Bronchial epithelial cell (primary cell): Measurements from ENCODE around the gene LRRC3. TPM values are rescaled to one million over a fixed set of nuclear protein-coding genes. Genes with fewer than 3 reads are reported as not detected.

Experiments used
- DNase-seq: peaks from one replicate; pipeline ENCODE4 v3.0.0-alpha.2; 2010; ENCODE audit warnings: low read depth
- FAIRE-seq: peaks from 2 replicates; lab custom pipeline; 2011; peaks lifted over from hg19 to GRCh38; lab: Jason Lieb, UNC
- H3K27me3 ChIP-seq: 2 replicates; pipeline ENCODE4 v1.5.1; 2011; ENCODE audit warnings: low read length; ENCODE audit not compliant: control insufficient read depth, insufficient read depth
- H3K36me3 ChIP-seq: 2 replicates; pipeline ENCODE4 v1.5.1; 2011; ENCODE audit warnings: low read length; ENCODE audit not compliant: control insufficient read depth, insufficient read depth
- H3K4me3 ChIP-seq: 2 replicates; pipeline ENCODE4 v1.5.1; 2011; ENCODE audit warnings: mild to moderate bottlenecking, low read depth, low read length, control low read depth
- total RNA-seq: library from RNA; depleted of rRNA; stranded (reverse); fragments of >200 nt; gene quantifications from 2 replicates; pipeline ENCODE4 v1.2.1, GENCODE V29; 2014
- TF ChIP-seq, protein P1 (sequence below): IDR thresholded peaks from 2 replicates; pipeline ENCODE4 v1.5.1; 2011; ENCODE audit warnings: mild to moderate bottlenecking, moderate library complexity, low read length, control low read depth, inconsistent platforms; ENCODE audit not compliant: insufficient read depth, severe bottlenecking

LRRC3 gene
- total RNA-seq, 1 donor from 2014 or later: under 0.01 TPM

DNA sequence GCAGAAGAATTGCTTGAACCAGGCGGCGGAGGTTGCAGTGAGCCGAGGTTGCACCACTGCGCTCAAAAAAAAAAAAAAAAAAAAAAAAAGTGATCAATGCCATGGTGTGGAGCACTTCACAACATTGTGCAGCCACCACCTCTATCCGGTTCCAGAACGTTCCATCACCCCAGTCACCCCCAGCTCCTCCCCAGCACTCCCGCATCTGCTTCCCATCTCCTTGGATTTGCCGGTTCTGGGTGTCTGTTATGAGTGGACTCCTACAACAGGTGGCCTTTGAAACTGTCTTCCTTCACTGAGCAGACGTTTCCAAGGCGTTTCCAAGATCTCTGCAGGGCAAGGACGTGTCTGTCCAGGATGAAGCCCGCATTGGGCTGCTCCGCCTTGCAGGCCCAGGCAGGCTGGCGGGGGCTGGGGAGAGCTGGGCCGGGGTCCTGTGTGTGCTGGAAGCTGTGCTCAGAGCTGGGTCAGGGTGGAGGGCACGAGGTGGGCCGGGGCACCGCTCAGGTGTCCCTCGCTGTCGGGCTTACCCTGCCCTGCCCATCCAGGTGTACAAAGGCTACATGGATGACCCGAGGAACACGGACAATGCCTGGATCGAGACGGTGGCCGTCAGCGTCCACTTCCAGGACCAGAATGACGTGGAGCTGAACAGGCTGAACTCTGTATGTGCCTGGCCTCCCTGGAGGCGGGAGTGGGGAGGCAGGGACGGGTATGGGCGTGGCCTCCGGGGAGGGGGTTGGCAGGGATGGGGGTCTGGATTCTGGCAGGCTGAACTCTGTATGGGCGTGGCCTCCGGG lies 14.9 kb upstream of the LRRC3 start:
- DNase-seq (no peak), FAIRE-seq (peak; percentile 32)
- Histone ChIP-seq H3K4me3 (no peak overlapping the region), H3K27me3 (no peaks in the 10 kb centered on the region), H3K36me3 (no peaks in the 10 kb centered on the region)
- TF ChIP-seq, protein P1, sequence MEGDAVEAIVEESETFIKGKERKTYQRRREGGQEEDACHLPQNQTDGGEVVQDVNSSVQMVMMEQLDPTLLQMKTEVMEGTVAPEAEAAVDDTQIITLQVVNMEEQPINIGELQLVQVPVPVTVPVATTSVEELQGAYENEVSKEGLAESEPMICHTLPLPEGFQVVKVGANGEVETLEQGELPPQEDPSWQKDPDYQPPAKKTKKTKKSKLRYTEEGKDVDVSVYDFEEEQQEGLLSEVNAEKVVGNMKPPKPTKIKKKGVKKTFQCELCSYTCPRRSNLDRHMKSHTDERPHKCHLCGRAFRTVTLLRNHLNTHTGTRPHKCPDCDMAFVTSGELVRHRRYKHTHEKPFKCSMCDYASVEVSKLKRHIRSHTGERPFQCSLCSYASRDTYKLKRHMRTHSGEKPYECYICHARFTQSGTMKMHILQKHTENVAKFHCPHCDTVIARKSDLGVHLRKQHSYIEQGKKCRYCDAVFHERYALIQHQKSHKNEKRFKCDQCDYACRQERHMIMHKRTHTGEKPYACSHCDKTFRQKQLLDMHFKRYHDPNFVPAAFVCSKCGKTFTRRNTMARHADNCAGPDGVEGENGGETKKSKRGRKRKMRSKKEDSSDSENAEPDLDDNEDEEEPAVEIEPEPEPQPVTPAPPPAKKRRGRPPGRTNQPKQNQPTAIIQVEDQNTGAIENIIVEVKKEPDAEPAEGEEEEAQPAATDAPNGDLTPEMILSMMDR: no peak

DNA sequence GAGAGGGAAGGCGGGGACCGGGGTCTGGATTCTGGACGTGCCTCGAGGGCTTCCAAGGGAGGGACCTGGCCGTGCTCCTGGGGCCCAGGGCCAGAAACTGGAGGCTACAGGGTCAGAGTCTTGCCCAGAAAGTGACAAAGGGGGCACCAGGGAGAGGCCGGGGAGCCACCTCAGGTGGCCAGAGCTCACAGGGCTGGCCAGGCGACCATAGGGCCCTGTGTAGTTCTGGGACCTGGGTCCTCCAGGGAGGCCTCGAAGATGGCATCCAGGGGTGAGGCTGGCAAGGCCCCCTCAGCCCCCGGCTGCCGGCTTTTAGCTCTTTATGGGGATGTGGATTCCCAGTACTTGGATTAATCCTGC lies 14.3 kb upstream of the LRRC3 start:
- H3K27me3 ChIP-seq: no peaks in the 10 kb centered on the region
- DNase-seq (no peak), FAIRE-seq (no peak)
- no peak overlapping the region for H3K4me3 ChIP-seq
- TF ChIP-seq, protein P1: no peak
- no peaks in the 10 kb centered on the region for H3K36me3 ChIP-seq

DNA sequence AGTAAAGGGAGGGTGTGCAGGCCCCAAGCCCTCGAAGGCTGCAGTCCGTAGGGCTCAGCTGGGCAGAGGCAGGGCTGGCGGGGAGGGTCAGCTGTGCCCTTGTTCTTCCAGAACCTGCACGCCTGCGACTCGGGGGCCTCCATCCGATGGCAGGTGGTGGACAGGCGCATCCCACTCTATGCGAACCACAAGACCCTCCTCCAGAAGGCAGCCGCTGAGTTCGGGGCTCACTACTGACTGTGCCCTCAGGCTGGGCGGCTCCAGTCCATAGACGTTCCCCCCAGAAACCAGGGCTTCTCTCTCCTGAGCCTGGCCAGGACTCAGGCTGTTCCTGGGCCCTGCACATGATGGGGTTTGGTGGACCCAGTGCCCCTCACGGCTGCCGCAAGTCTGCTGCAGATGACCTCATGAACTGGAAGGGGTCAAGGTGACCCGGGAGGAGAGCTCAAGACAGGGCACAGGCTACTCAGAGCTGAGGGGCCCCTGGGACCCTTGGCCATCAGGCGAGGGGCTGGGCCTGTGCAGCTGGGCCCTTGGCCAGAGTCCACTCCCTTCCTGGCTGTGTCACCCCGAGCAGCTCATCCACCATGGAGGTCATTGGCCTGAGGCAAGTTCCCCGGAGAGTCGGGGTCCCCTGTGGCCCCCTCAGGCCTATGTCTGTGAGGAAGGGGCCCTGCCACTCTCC lies 13.6 kb upstream of the LRRC3 start:
- DNase-seq (no peak), FAIRE-seq (no peak)
- TF ChIP-seq, protein P1: no peak
- Histone ChIP-seq H3K27me3 (no peaks in the 10 kb centered on the region), H3K36me3 (no peaks in the 10 kb centered on the region), H3K4me3 (no peak overlapping the region)

DNA sequence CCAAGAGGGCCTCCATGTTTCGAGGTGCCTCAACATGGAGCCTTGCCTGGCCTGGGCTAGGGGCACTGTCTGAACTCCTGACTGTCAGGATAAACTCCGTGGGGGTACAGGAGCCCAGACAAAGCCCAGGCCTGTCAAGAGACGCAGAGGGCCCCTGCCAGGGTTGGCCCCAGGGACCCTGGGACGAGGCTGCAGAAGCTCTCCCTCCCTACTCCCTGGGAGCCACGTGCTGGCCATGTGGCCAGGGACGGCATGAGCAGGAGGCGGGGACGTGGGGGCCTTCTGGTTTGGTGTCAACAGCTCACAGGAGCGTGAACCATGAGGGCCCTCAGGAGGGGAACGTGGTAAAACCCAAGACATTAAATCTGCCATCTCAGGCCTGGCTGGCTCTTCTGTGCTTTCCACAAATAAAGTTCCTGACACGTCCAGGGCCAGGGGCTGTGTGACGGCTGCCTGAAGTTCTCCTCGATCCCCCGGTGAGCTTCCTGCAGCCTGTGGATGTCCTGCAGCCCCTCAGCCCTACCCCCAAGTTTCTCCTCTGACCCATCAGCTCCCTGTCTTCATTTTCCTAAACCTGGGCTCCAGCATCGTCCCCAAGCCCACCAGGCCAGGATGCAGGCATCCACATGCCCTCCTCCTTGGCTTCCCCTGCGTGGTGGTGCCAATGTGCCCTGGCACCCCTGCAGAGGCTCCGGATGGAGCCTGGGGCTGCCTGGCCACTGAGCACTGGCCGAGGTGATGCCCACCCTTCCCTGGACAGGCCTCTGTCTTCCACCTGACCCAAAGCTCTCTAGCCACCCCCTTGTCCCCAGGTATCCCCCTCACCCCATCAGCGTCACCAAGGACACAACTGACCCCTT lies 12.8 kb upstream of the LRRC3 start:
- DNase-seq (no peak), FAIRE-seq (no peak)
- H3K27me3 ChIP-seq: no peaks in the 10 kb centered on the region

DNA sequence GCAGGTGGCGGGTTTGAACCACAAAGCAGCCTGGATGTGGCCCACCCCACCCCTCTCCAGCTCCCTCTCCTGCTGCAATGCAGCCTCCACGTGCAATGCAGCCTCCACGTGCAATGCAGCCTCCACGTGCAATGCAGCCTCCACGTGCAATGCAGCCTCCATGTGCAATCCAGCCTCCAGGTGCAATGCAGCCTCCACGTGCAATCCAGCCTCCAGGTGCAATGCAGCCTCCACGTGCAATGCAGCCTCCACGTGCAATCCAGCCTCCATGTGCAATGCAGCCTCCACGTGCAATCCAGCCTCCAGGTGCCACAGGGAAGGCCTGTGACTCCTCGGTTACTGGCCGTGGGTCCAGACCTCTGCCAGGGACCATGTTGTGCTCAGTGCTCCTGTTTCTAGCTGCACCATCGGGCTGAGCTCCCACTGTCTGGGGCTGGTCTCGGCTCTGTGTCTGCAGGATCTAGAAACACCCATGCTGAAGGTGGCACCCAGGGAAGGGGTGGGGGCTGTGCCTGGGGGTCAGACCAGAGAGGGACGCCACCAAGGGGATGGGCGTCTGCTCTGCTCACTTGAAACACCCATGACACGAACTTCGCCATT lies 11.9 kb upstream of the LRRC3 start:
- H3K4me3 ChIP-seq: no peak overlapping the region
- H3K36me3 ChIP-seq: no peaks in the 10 kb centered on the region
- no peak for DNase-seq
- no peaks in the 10 kb centered on the region for H3K27me3 ChIP-seq
- no peak for FAIRE-seq
- TF ChIP-seq, protein P1: no peak

More for the DNA sequence above, 12.8 kb upstream of the LRRC3 start:
- no peak overlapping the region for H3K4me3 ChIP-seq
- TF ChIP-seq, protein P1: no peak
- H3K36me3 ChIP-seq: no peaks in the 10 kb centered on the region
